IPS-15b (cell line): ENCODE data around the gene OR7D4.
A peak's percentile ranks its signal among the peaks of the same experiment; 100 is the strongest.
"Not testable (repeated sequence)": the region's sequence is repeated elsewhere in the genome, so short reads cannot be mapped to it uniquely, and the experiment has no call there.

Experiments
- H3K27me3 ChIP-seq: one replicate; pipeline ENCODE4 v1.6.1; 2013; ENCODE audit warnings: low read length; ENCODE audit not compliant: control insufficient read depth, insufficient read depth
- H3K36me3 ChIP-seq: one replicate; pipeline ENCODE4 v1.6.1; 2013; ENCODE audit warnings: low read length; ENCODE audit not compliant: control insufficient read depth, insufficient read depth
- H3K4me1 ChIP-seq: one replicate; pipeline ENCODE4 v1.6.1; 2013; ENCODE audit warnings: mild to moderate bottlenecking, low read length; ENCODE audit not compliant: control insufficient read depth, insufficient read depth
- H3K4me3 ChIP-seq: one replicate; pipeline ENCODE4 v1.5.1; 2013; ENCODE audit warnings: low read depth, low read length
- H3K9ac ChIP-seq: one replicate; pipeline ENCODE4 v1.6.1; 2013; ENCODE audit warnings: low read depth, mild to moderate bottlenecking, low read length
- H3K9me3 ChIP-seq: one replicate; pipeline ENCODE4 v1.6.1; 2013; ENCODE audit warnings: mild to moderate bottlenecking, low read length; ENCODE audit not compliant: control insufficient read depth, insufficient read depth

The OR7D4 gene

GRCh38 chr19:9219489-9219888 is at the start of gene OR7D4:
OR7D4 (minus strand) TSS chr19:9219589; CDS start chr19:9214837, 4,752 bp downstream.
- no peaks in the 10 kb centered on the region for H3K27me3 ChIP-seq
- H3K9ac ChIP-seq, result no peak within 1 kb of the TSS
- no peaks in the 10 kb centered on the region for H3K36me3 ChIP-seq
- peaks cover 10% of the 10 kb centered on the region for H3K9me3 ChIP-seq
- H3K4me1 ChIP-seq, result no peaks in the 10 kb centered on the region
- H3K4me3 ChIP-seq, result no peak within 1 kb of the TSS

- Histone ChIP-seq H3K4me3 (no peak overlapping the region), H3K36me3 (no peaks in the 10 kb centered on the region), H3K9ac (no peak overlapping the region), H3K9me3 (peaks cover 17% of the 10 kb centered on the region), H3K4me1 (no peaks in the 10 kb centered on the region), H3K27me3 (no peaks in the 10 kb centered on the region)
Observed at GRCh38 chr19:9251236-9251635, 31.8 kb upstream of the OR7D4 start.

DNA sequence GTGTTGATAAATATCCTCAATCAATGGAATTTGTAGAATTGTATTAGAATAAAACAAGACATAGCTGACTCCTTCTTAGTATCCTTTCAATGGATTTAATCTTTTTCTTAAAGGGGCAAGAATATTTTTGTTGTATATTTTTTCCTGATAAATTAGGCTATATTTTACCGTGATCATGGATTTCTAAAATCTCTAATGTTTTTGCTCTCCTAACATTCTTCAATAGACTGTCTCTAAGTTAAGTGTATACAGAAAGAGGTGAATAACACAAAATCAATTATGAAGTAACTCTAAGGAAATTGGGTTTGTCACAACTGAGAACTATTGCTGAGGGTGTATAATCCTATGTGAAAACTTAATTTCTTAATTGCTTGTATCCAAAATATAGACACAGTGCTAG is 31.2 kb upstream of the OR7D4 start, which contains the start of gene OR7E24:
Gene OR7E24, plus strand, starts transcription at position 301 of the 400 bp plus-strand sequence. CDS start 114 bp downstream, outside the sequence.
- H3K4me3 ChIP-seq, result no peak within 1 kb of the TSS
- no peaks in the 10 kb centered on the region for H3K27me3 ChIP-seq
- no peaks in the 10 kb centered on the region for H3K36me3 ChIP-seq
- no peaks in the 10 kb centered on the region for H3K4me1 ChIP-seq
- peaks cover 13% of the 10 kb centered on the region for H3K9me3 ChIP-seq
- H3K9ac ChIP-seq, result no peak within 1 kb of the TSS

GRCh38 chr19:9205501-9206113 is 13.8 kb downstream of the OR7D4 start:
- Histone ChIP-seq H3K4me3 (no peak overlapping the region), H3K9me3 (peaks cover 2% of the 10 kb centered on the region), H3K4me1 (no peaks in the 10 kb centered on the region), H3K27me3 (no peaks in the 10 kb centered on the region), H3K9ac (no peak overlapping the region), H3K36me3 (no peaks in the 10 kb centered on the region)

DNA sequence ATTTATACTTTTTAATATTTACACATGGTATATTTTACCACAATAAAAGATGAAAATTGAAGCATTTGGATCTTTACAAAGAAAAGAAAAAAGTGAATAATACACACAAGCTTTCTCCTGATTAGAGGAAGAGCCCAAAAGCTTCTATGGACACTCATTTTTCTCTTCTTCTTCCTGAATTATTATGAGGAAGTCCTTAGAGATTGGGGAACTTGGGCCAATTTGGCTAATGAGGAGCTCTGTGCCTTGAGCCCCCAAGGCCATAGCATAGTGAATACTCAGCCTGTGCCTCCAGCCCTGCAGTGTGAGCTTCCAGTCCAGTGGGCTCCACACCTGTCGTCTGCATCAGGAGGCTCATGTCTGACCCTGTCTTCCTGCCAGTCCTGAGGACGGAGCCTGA is 21.3 kb downstream of the OR7D4 start:
- H3K4me3 ChIP-seq, H3K36me3 ChIP-seq, H3K9ac ChIP-seq, H3K4me1 ChIP-seq, H3K27me3 ChIP-seq, H3K9me3 ChIP-seq: not testable (repeated sequence)

GRCh38 chr19:9189535-9189934 is 29.9 kb downstream of the OR7D4 start:
- Histone ChIP-seq H3K36me3 (no peaks in the 10 kb centered on the region), H3K27me3 (no peaks in the 10 kb centered on the region), H3K9me3 (no peaks in the 10 kb centered on the region), H3K4me3 (peak overlapping the region; percentile 33), H3K9ac (no peak overlapping the region), H3K4me1 (peaks cover 6% of the 10 kb centered on the region)

GRCh38 chr19:9187191-9187590 is 32.2 kb downstream of the OR7D4 start:
- no peak overlapping the region for H3K4me3 ChIP-seq
- H3K9ac ChIP-seq, result no peak overlapping the region
- no peaks in the 10 kb centered on the region for H3K9me3 ChIP-seq
- H3K36me3 ChIP-seq, result no peaks in the 10 kb centered on the region
- H3K27me3 ChIP-seq, result no peaks in the 10 kb centered on the region
- H3K4me1 ChIP-seq, result peaks cover 6% of the 10 kb centered on the region

GRCh38 chr19:9183000-9183399 is 36.4 kb downstream of the OR7D4 start:
- Histone ChIP-seq H3K4me1 (no peaks in the 10 kb centered on the region), H3K4me3 (no peak overlapping the region), H3K27me3 (no peaks in the 10 kb centered on the region), H3K9ac (no peak overlapping the region), H3K9me3 (no peaks in the 10 kb centered on the region), H3K36me3 (no peaks in the 10 kb centered on the region)

- no peak within 1 kb of the TSS for H3K4me3 ChIP-seq
- H3K9me3 ChIP-seq, result no peaks in the 10 kb centered on the region
- no peaks in the 10 kb centered on the region for H3K4me1 ChIP-seq
- no peaks in the 10 kb centered on the region for H3K36me3 ChIP-seq
- H3K27me3 ChIP-seq, result no peaks in the 10 kb centered on the region
- no peak within 1 kb of the TSS for H3K9ac ChIP-seq
Observed at GRCh38 chr19:9178901-9179300, 40.5 kb downstream of the OR7D4 start, which contains the start of gene OR7D2. OR7D2 (plus strand) TSS chr19:9178979; CDS start chr19:9185782, 6,803 bp downstream.

GRCh38 chr19:9175326-9175725 is 44.1 kb downstream of the OR7D4 start:
- Histone ChIP-seq H3K9ac (no peak overlapping the region), H3K27me3 (no peaks in the 10 kb centered on the region), H3K9me3 (no peaks in the 10 kb centered on the region), H3K36me3 (no peaks in the 10 kb centered on the region), H3K4me3 (no peak overlapping the region), H3K4me1 (no peaks in the 10 kb centered on the region)

- Histone ChIP-seq H3K36me3 (no peaks in the 10 kb centered on the region), H3K4me3 (no peak overlapping the region), H3K9ac (no peak overlapping the region), H3K9me3 (no peaks in the 10 kb centered on the region), H3K4me1 (no peaks in the 10 kb centered on the region), H3K27me3 (no peaks in the 10 kb centered on the region)
Observed at GRCh38 chr19:9171393-9171991, 47.9 kb downstream of the OR7D4 start.

DNA sequence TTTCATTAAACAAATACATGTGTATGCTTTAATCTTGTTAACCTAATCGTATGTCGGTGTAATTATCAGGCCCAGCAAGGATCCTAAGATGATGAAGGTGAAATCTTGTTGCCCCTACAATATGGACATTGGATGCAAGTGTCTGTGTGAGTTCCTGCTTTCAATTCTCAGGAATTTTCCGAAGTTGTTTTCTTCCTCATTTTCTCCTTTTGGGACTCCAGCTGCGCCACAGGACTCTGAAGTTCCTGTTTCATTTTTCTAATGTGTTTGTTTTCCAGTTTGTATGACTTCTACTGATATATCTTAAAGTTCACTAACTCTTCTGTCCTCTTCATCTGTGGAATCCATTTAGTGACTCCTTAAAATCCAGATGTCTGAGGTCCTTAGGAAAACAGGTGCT is 52.5 kb downstream of the OR7D4 start:
- Histone ChIP-seq H3K4me1 (no peaks in the 10 kb centered on the region), H3K9me3 (no peaks in the 10 kb centered on the region), H3K9ac (no peak overlapping the region), H3K27me3 (no peaks in the 10 kb centered on the region), H3K36me3 (peaks cover 12% of the 10 kb centered on the region), H3K4me3 (no peak overlapping the region)
